Measurements from ENCODE around the gene TOB2.

Gene TOB2

DNA sequence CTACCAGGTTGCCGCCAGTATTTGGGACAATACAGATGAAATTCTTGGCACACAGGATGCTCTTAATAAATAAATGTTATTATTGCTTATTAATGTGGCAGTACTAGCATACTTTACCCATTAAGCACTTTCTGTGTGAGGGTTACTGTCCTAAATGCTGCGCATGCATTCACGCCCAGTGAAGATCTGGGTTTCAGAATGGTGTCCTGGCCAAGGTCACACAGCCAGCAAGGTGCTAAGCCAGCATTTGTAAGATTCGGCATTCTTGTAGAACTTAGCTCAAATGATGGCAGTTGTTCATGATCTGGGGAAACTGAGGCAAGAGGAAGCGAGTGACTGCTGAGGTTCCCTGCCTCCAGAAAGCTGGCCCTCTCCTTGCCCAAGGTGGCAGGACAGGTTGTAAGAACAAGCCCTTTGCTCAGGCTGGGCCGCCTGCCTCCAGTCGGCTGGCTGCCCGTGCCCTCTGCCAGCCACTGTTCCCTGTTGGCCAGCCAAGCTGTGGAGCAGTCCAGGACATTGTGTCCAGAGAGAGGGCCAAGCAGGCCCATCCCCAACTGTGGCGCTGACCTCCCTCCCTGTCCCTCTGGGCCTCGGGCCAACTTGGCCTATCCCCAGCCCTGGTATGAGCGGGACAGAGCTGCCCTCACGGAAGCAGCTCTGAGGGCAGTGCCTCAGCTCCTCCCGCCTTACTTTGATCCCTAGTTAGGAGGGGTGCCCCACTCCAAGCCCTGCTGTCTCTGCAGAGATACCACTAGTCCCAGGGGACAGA, 28.8 kb downstream of the TOB2 start:
- H3K4me3 ChIP-seq (ENCODE audit: low read depth, low read length): no peak overlapping the region
- H3K9me3 ChIP-seq (ENCODE audit: control insufficient read depth, insufficient read depth, low read depth, low read length): no peaks in the 10 kb centered on the region
- H3K36me3 ChIP-seq (ENCODE audit: control insufficient read depth in 2 of 2, insufficient read depth in 1 of 2, low read length in 2 of 2): peaks cover 1 to 6% of the 10 kb centered on the region in 2 experiments; a peak in 2 of 3 replicates
- no peak overlapping the region for H3K27ac ChIP-seq (ENCODE audit: extremely low read depth, low read depth, low read length)
- POLR2A ChIA-PET: interaction anchor here (0.6 to 5.4 kb wide), 5 partner anchors 8 to 457 kb away, joined by 3 to 36 read pairs (median 4); partner anchors contain the start of genes ACO2, PHF5A and TOB2
- CTCF ChIA-PET: interaction anchor here (0.6 to 2.2 kb wide), 4 partner anchors 14 to 432 kb away, joined by 3 to 6 read pairs (median 5); no protein-coding TSS in a partner anchor
- H3K4me1 ChIP-seq (ENCODE audit: control insufficient read depth, insufficient read depth, low read length): peaks cover 6% of the 10 kb centered on the region; the same call in 1 of the 2 replicates
- no peak for TF ChIP-seq ZFP3 (tag by site-specific recombination; IDR thresholded peaks at IDR 0.05; ENCODE audit: low read depth)
- TF ChIP-seq ZBTB20 (tag by site-specific recombination; IDR thresholded peaks at IDR 0.05): no peak
- TF ChIP-seq ZNF426 (tag by site-specific recombination; IDR thresholded peaks at IDR 0.05): no peak
- TF ChIP-seq ZNF670 (tag by site-specific recombination; IDR thresholded peaks at IDR 0.05; ENCODE audit: low read depth): no peak
- TF ChIP-seq ZNF19 (tag by site-specific recombination; IDR thresholded peaks at IDR 0.05; ENCODE audit: low read depth): no peak
- no peak for TF ChIP-seq YY2 (tag by site-specific recombination; IDR thresholded peaks at IDR 0.05)
- no peak for TF ChIP-seq CTCF (tag by site-specific recombination; IDR thresholded peaks at IDR 0.05)
- TF ChIP-seq SALL2 (tag by site-specific recombination; IDR thresholded peaks at IDR 0.05; ENCODE audit: borderline replicate concordance): no peak
- TF ChIP-seq ZNF223 (tag by site-specific recombination; IDR thresholded peaks at IDR 0.05): no peak
- no peak for TF ChIP-seq ZNF169 (tag by site-specific recombination; IDR thresholded peaks at IDR 0.05)
- no peak for TF ChIP-seq ZNF621 (tag by site-specific recombination; IDR thresholded peaks at IDR 0.05)
- TF ChIP-seq ZSCAN23 (tag by site-specific recombination; IDR thresholded peaks at IDR 0.05): no peak
- TF ChIP-seq, protein P1, sequence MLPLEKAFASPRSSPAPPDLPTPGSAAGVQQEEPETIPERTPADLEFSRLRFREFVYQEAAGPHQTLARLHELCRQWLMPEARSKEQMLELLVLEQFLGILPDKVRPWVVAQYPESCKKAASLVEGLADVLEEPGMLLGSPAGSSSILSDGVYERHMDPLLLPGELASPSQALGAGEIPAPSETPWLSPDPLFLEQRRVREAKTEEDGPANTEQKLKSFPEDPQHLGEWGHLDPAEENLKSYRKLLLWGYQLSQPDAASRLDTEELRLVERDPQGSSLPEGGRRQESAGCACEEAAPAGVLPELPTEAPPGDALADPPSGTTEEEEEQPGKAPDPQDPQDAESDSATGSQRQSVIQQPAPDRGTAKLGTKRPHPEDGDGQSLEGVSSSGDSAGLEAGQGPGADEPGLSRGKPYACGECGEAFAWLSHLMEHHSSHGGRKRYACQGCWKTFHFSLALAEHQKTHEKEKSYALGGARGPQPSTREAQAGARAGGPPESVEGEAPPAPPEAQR (tag by site-specific recombination; IDR thresholded peaks at IDR 0.05): no peak
- TF ChIP-seq RBAK (tag by site-specific recombination; IDR thresholded peaks at IDR 0.05): no peak
- TF ChIP-seq TSHZ1 (tag by site-specific recombination; IDR thresholded peaks at IDR 0.05; ENCODE audit: borderline replicate concordance): no peak
- TF ChIP-seq GLIS2 (tag by site-specific recombination; IDR thresholded peaks at IDR 0.05): 0 out of 2 replicates have a peak, but pooled peaks have one; percentile 37
- no peak for TF ChIP-seq ZNF394 (tag by site-specific recombination; IDR thresholded peaks at IDR 0.05; ENCODE audit: borderline replicate concordance)
- peak; percentile 46; the same call in 1 of the 2 replicates for TF ChIP-seq HIC1 (tag by site-specific recombination; IDR thresholded peaks at IDR 0.05)
- TF ChIP-seq HOXA7 (CRISPR knock-in tag; IDR thresholded peaks at IDR 0.05; ENCODE audit: borderline replicate concordance): no peak
- TF ChIP-seq PRDM2 (tag by site-specific recombination; IDR thresholded peaks at IDR 0.05; ENCODE audit: borderline replicate concordance): no peak
- TF ChIP-seq ZNF830 (tag by site-specific recombination; IDR thresholded peaks at IDR 0.05; ENCODE audit: low read depth): no peak
- TF ChIP-seq ZNF10 (tag by site-specific recombination; IDR thresholded peaks at IDR 0.05): 0 out of 2 replicates have a peak, but pooled peaks have one; percentile 27
